Activated T-helper 17 cell treated with anti-CD3 and anti-CD28 coated beads, Interleukin-2, amount 50 U/mL, for 72 hours (primary cell): ENCODE measurements around the gene TMEM190. TPM values are rescaled to one million over a fixed set of nuclear protein-coding genes. Genes with fewer than 3 reads are reported as not detected.
"Not testable (repeated sequence)": the region's sequence is repeated elsewhere in the genome, so short reads cannot be mapped to it uniquely, and the experiment has no call there.

ENCODE experiments used
- ATAC-seq: fragments of 150-1000 bp; cut with Tn5 transposase; replicated peaks from 2 replicates; pipeline ENCODE4 v1.10.0; 2021; ENCODE audit warnings: mild to moderate bottlenecking, moderate library complexity
- H3K27ac Mint-ChIP-seq: one replicate; pipeline ENCODE4 v1.8.0; 2022; ENCODE audit warnings: mixed read lengths
- H3K27me3 Mint-ChIP-seq: one replicate; pipeline ENCODE4 v1.8.0; 2022; ENCODE audit warnings: mixed read lengths
- H3K36me3 Mint-ChIP-seq: one replicate; pipeline ENCODE4 v1.8.0; 2022; ENCODE audit warnings: low read depth, mild to moderate bottlenecking, mixed read lengths
- H3K4me1 Mint-ChIP-seq: one replicate; pipeline ENCODE4 v1.8.0; 2022; ENCODE audit warnings: mixed read lengths
- H3K4me3 Mint-ChIP-seq: one replicate; pipeline ENCODE4 v1.8.0; 2022; ENCODE audit warnings: mild to moderate bottlenecking, mixed read lengths
- H3K9me3 Mint-ChIP-seq: one replicate; pipeline ENCODE4 v1.8.0; 2022; ENCODE audit warnings: mixed read lengths
- total RNA-seq, 2 donors: library from RNA; stranded (reverse); gene quantifications; one replicate each; pipeline ENCODE4 v1.2.3, GENCODE V29; 2022

Gene TMEM190
- total RNA-seq, 2 donors from 2014 or later = not detected

DNA sequence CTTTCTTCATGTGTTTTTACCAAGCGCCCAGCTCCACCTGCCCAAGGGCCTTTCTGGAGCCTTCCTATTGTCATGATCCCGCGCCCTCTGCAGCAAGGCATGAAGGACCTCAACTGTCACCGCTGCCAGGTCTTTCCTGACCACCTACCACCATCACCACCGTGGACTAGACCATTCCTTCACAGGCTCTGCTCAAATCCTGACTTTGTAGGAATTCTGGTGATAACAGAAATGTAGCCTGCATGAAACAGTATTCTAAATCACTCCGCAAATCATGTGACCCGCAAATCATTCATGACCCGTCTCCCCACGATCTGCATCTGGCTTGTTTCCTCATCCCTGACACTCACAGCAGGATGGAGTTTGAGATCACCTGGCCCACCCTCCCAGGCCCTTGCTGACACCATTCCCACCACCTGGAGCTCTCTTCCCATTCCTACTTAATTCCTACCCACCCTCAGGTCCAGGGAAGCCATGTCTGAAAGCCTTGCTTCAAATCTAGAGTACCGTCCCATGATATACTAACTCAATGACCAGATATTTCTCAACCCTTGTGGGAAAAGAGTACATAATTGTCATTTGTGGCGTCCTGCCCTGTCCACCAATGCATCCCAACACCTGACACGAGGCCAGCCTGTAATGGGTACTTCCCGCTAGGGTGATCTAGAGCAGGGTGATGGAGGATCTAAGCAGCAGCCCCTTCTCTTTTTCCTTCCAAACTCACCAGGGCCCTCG is 29.6 kb downstream of the TMEM190 start:
- H3K36me3 Mint-ChIP-seq = peaks cover 67% of the 10 kb centered on the region
- H3K27ac Mint-ChIP-seq = peak overlapping the region; percentile 90
- H3K4me1 Mint-ChIP-seq = peaks cover 14% of the 10 kb centered on the region
- ATAC-seq = no peak
- peak overlapping the region; percentile 97 for H3K4me3 Mint-ChIP-seq
- H3K9me3 Mint-ChIP-seq = no peaks in the 10 kb centered on the region
- H3K27me3 Mint-ChIP-seq = no peaks in the 10 kb centered on the region

DNA sequence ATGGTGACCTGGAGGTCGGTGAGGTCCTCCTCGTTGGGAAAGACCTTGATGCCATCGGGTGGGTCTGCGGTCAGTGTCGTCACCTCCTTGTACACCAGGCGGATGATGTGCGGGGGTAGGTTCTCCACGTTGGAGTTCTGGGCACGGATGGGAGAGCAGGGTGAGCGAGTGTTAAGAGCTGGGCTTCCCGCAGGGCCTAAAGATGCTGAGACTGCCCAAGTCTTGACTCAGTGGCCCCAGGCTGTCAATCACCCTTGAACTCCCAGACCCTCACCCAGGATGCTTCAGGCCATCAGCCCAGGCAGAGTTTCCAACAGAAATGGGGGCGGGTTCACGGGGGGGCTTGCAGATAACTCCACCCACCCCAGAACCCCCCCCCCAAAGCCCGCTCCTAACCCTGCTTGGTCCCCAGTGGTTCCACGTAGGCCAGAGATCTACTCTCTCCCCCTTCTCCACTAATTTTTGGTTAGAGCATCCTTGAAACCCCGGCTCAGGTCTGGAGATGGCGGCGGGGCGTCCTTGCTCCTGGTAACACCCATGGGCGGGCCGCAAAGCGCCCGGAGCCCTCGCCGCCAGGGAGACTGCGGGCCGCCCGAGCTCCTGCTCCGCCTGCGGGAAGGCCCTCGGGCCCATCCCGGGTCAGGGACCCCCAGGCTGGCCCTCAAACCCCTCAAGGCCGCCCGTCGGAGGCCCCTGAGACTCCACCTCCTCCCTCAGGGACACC is 30.4 kb downstream of the TMEM190 start:
- Mint-ChIP-seq H3K27me3 (no peaks in the 10 kb centered on the region), H3K4me1 (peaks cover 14% of the 10 kb centered on the region), H3K36me3 (peaks cover 62% of the 10 kb centered on the region), H3K27ac (peak overlapping the region; percentile 98), H3K4me3 (peak overlapping the region; percentile 97), H3K9me3 (no peaks in the 10 kb centered on the region)
- peak; percentile 2 for ATAC-seq

DNA sequence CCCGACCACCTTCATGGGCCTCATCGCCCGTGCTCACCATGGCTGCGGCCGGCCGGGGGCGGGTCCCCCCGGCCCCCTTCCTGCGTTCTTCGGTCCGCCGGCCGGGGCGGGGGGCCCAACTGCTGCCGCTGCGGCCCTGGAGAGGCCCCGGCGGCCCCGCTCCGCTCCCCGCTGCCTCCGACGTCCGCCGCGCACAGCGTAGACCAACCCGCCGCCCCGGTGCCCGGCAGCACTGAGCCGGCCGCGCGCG is 30.8 kb downstream of the TMEM190 start, which contains the start of gene UBE2S:
Gene UBE2S, minus strand, starts transcription at position 239 of the 250 bp plus-strand sequence. Its CDS starts 199 bp downstream, at position 40.
- not testable (repeated sequence) for H3K9me3 Mint-ChIP-seq, H3K27me3 Mint-ChIP-seq, ATAC-seq
- Mint-ChIP-seq H3K4me3 (peak within 1 kb of the TSS; percentile 97), H3K36me3 (peaks cover 57% of the 10 kb centered on the region), H3K27ac (peak within 1 kb of the TSS; percentile 98), H3K4me1 (peaks cover 14% of the 10 kb centered on the region)

- peaks cover 53% of the 10 kb centered on the region for H3K36me3 Mint-ChIP-seq
- peaks cover 14% of the 10 kb centered on the region for H3K4me1 Mint-ChIP-seq
- peak overlapping the region; percentile 98 for H3K27ac Mint-ChIP-seq
- ATAC-seq = peak; percentile 94
- no peaks in the 10 kb centered on the region for H3K9me3 Mint-ChIP-seq
- H3K27me3 Mint-ChIP-seq = no peaks in the 10 kb centered on the region
- peak overlapping the region; percentile 97 for H3K4me3 Mint-ChIP-seq
These were observed 31.3 kb downstream of the TMEM190 start for GRCh38 chr19:55407800-55408532.

DNA sequence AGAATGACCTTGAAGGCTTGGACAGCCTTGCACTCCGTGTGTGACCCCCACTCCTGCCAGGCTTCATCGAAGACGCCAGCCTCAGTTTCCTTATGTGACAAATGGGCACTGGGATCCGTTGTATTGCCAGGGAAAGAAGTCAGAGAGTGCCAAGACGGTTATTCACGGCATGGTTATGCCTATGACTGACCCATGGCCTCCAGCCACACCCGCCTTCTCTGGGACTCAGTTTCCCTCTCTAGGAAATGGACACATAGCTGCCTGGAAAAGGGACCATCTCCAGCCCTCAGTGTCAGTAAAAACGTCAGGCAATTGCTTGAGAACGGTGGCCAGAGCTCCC is 31.9 kb downstream of the TMEM190 start:
- Mint-ChIP-seq H3K27ac (peak overlapping the region; percentile 98), H3K27me3 (no peaks in the 10 kb centered on the region), H3K36me3 (peaks cover 47% of the 10 kb centered on the region), H3K4me3 (peak overlapping the region; percentile 97), H3K9me3 (no peaks in the 10 kb centered on the region), H3K4me1 (peaks cover 14% of the 10 kb centered on the region)
- ATAC-seq = no peak

DNA sequence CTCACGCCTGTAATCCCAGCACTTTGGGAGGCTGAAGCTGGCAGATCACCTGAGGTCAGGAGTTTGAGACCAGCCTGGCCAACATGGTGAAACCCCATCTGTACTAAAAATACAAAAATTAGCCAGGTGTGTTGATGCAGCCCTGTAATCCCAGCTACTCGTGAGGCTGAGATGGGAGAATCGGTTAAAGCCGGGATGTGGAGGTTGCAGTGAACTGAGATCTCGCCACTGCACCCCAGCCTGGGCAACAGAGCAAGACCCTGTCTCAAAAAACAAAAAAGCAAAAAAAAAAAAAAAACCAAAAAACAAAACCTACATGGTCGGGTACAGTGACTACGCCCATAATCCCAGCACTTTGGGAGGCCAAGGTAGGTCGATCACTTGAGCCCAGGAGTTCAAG is 32.6 kb downstream of the TMEM190 start:
- H3K4me1 Mint-ChIP-seq = peaks cover 14% of the 10 kb centered on the region
- ATAC-seq, H3K27me3 Mint-ChIP-seq, H3K9me3 Mint-ChIP-seq: not testable (repeated sequence)
- H3K36me3 Mint-ChIP-seq = peaks cover 40% of the 10 kb centered on the region
- H3K4me3 Mint-ChIP-seq = peak overlapping the region; percentile 97
- H3K27ac Mint-ChIP-seq = peak overlapping the region; percentile 98

DNA sequence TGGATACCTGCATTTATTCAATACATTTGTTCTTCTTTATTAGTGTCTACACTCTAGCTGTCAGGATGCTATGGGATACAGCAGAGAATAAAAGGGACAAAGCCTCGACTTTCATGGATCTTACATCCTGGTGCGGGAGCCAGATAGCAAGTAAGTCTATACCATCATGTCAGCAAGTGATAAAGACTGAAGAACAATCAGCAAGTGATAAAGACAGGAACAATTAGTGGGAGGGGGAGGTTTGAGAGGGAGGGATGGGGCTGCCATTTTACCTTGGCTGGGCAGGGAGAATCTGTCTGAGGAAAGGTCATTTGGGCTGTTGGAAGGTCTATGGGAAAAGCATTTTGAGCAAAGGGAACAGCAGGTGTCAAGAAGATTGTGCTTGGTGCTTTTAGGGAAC is 33.5 kb downstream of the TMEM190 start:
- Mint-ChIP-seq H3K27ac (no peak overlapping the region), H3K27me3 (no peaks in the 10 kb centered on the region), H3K4me1 (peaks cover 14% of the 10 kb centered on the region), H3K9me3 (no peaks in the 10 kb centered on the region), H3K36me3 (peaks cover 31% of the 10 kb centered on the region), H3K4me3 (no peak overlapping the region)
- ATAC-seq = no peak

- H3K27ac Mint-ChIP-seq = no peak overlapping the region
- no peaks in the 10 kb centered on the region for H3K27me3 Mint-ChIP-seq
- peaks cover 3% of the 10 kb centered on the region for H3K4me1 Mint-ChIP-seq
These were observed 41.6 kb downstream of the TMEM190 start for GRCh38 chr19:55418185-55418584.

GRCh38 chr19:55419103-55419502 is 42.5 kb downstream of the TMEM190 start:
- H3K4me3 Mint-ChIP-seq = no peak overlapping the region
- peaks cover 3% of the 10 kb centered on the region for H3K4me1 Mint-ChIP-seq
- no peaks in the 10 kb centered on the region for H3K27me3 Mint-ChIP-seq
- H3K9me3 Mint-ChIP-seq = no peaks in the 10 kb centered on the region
- no peak for ATAC-seq
- H3K27ac Mint-ChIP-seq = no peak overlapping the region
- no peaks in the 10 kb centered on the region for H3K36me3 Mint-ChIP-seq

More at GRCh38 chr19:55418185-55418584, 41.6 kb downstream of the TMEM190 start:
- ATAC-seq = peak; percentile 85
- H3K9me3 Mint-ChIP-seq = no peaks in the 10 kb centered on the region
- no peak overlapping the region for H3K4me3 Mint-ChIP-seq
- H3K36me3 Mint-ChIP-seq = no peaks in the 10 kb centered on the region

DNA sequence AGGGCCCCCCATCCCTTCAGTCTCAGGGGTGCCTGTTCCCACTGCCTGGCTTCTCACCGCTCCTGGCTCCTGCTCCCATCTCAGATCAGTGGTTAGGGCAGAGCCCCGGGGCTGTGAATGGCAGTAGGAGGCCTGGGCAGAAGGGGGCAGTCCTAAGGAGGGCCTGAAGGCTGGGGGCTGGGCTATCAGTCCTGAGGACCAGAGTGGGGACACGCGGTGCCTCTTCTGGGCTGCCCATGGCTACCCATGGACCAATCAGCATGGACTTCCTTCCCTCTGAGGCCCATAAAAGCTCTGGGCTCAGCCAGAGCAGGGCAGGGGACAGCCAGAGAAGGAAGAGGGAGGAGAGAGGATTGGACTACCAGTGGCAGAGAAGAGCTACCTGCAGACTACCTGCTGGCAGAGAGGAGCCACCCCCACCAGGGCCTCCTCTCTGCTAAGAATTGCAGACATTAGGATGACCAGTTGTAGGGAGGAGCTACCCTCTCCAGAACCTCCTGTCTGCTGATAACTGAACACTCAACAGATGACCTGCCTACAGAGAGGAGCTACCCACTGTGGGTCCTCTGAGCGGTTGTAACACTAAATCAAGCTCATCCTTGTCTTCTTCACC is 43.1 kb downstream of the TMEM190 start:
- Mint-ChIP-seq H3K4me1 (peaks cover 3% of the 10 kb centered on the region), H3K36me3 (no peaks in the 10 kb centered on the region), H3K9me3 (no peaks in the 10 kb centered on the region), H3K27ac (no peak overlapping the region), H3K27me3 (peaks cover 1% of the 10 kb centered on the region), H3K4me3 (no peak overlapping the region)
- no peak for ATAC-seq

- peak; percentile 19 for ATAC-seq
- not testable (repeated sequence) for H3K36me3 Mint-ChIP-seq, H3K9me3 Mint-ChIP-seq, H3K27me3 Mint-ChIP-seq, H3K4me1 Mint-ChIP-seq
- Mint-ChIP-seq H3K27ac (peak overlapping the region; percentile 67), H3K4me3 (peak overlapping the region; percentile 26)
These were observed 44.7 kb downstream of the TMEM190 start for GRCh38 chr19:55421281-55421680.

- no peak for ATAC-seq
- H3K4me1 Mint-ChIP-seq = no peaks in the 10 kb centered on the region
- H3K9me3 Mint-ChIP-seq = no peaks in the 10 kb centered on the region
These were observed 46.8 kb downstream of the TMEM190 start for GRCh38 chr19:55423225-55424005.

GRCh38 chr19:55424518-55424917 is 47.9 kb downstream of the TMEM190 start:
- Mint-ChIP-seq H3K27me3 (peaks cover 9% of the 10 kb centered on the region), H3K9me3 (no peaks in the 10 kb centered on the region), H3K36me3 (no peaks in the 10 kb centered on the region), H3K4me1 (no peaks in the 10 kb centered on the region), H3K27ac (no peak overlapping the region), H3K4me3 (no peak overlapping the region)
- no peak for ATAC-seq

More at GRCh38 chr19:55423225-55424005, 46.8 kb downstream of the TMEM190 start:
- H3K36me3 Mint-ChIP-seq = no peaks in the 10 kb centered on the region
- no peak overlapping the region for H3K4me3 Mint-ChIP-seq
- H3K27me3 Mint-ChIP-seq = peaks cover 4% of the 10 kb centered on the region
- H3K27ac Mint-ChIP-seq = no peak overlapping the region

DNA sequence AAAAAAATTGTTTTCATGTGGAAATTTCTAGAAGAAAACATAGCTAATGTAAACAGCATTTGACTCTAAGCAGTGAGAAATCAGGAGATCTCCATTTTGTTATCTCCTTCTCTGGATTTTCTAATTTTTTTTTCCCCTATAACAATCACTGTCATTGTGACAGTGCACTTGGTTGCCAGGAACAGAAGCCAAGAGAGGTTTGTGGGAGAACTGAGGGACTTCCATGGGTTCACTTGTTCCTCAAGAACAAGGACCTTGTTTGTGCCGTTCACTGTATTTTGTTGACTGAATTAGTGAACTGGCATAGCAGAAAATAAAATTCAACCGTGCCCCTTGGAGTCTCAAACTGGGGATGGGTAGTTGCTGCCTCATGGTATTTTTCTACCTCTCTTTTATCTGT is 49.4 kb downstream of the TMEM190 start:
- no peak overlapping the region for H3K4me3 Mint-ChIP-seq
- H3K27me3 Mint-ChIP-seq = peaks cover 17% of the 10 kb centered on the region
- no peaks in the 10 kb centered on the region for H3K36me3 Mint-ChIP-seq
- no peaks in the 10 kb centered on the region for H3K4me1 Mint-ChIP-seq
- no peak overlapping the region for H3K27ac Mint-ChIP-seq
- no peaks in the 10 kb centered on the region for H3K9me3 Mint-ChIP-seq
- ATAC-seq = no peak
